ENCODE results near the gene ZNF830.
"Not testable (repeated sequence)": the region's sequence is repeated elsewhere in the genome, so short reads cannot be mapped to it uniquely, and the experiment has no call there.

ZNF830 gene

GRCh38 chr17:34961093-34961911, at the start of gene ZNF830, which contains the start of gene CCT6B:
Gene ZNF830, plus strand, starts transcription at chr17:34961540. Its CDS starts 27 bp downstream, at chr17:34961567.
Gene CCT6B, minus strand, starts transcription at chr17:34961460. Its CDS starts 67 bp downstream, at chr17:34961393.
- DNase-seq: peak; percentile 42

- no peak for DNase-seq
Measured at GRCh38 chr17:34913001-34913400, 48.3 kb upstream of the ZNF830 start.

DNA sequence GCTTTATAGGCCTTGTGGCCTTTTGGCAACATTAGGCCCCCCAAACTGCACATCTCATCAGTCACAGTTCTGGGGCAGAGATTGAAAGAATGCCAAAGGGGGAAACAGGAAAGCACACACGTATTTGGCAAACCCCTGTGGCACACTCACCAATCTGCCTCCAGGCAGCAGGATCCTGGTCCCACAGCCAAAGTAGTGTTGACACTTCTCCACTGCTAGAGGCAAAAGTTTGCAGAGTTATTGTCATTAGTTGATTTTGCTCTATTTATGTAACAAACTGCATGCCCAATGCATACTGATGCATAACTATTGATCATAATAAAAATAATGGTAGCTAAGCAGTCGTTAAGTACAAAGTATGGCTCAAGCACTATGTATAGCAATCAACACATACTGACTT, 45.2 kb upstream of the ZNF830 start:
- no peak for DNase-seq

DNA sequence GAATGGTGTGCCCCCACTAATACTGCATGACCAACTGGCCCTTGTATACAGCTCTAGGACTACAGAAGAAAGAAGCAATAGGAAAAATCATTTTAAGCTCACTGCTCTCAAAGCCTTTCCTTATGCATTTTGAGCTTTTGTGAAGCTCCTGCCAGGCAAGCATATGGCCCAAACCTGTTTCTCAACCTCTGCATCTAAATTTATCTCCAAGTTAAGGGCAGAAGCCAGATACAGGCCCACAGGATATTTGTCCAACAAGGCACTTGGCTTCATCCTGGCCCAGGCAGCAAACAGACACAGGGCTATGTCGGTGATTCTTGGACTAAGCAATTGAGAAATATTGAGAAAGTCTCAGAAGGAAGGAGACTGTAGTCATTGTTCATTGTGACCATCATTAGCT, 44.0 kb upstream of the ZNF830 start:
- no peak for DNase-seq

GRCh38 chr17:34920676-34921075, 40.7 kb upstream of the ZNF830 start:
- DNase-seq: no peak

- DNase-seq: no peak
Measured at GRCh38 chr17:34926661-34927060, 34.7 kb upstream of the ZNF830 start.

- no peak for DNase-seq
Measured at GRCh38 chr17:34930283-34930682, 31.1 kb upstream of the ZNF830 start.

GRCh38 chr17:34950780-34951179, 10.6 kb upstream of the ZNF830 start:
- DNase-seq: not testable (repeated sequence)

GRCh38 chr17:34958438-34958837, 2.9 kb upstream of the ZNF830 start:
- no peak for DNase-seq

- DNase-seq: no peak
Measured at GRCh38 chr17:34974179-34974578, 12.8 kb downstream of the ZNF830 start.

GRCh38 chr17:34974794-34975785, 13.8 kb downstream of the ZNF830 start:
- no peak for DNase-seq

- DNase-seq: no peak
Measured at GRCh38 chr17:34979153-34979552, 17.8 kb downstream of the ZNF830 start.

DNA sequence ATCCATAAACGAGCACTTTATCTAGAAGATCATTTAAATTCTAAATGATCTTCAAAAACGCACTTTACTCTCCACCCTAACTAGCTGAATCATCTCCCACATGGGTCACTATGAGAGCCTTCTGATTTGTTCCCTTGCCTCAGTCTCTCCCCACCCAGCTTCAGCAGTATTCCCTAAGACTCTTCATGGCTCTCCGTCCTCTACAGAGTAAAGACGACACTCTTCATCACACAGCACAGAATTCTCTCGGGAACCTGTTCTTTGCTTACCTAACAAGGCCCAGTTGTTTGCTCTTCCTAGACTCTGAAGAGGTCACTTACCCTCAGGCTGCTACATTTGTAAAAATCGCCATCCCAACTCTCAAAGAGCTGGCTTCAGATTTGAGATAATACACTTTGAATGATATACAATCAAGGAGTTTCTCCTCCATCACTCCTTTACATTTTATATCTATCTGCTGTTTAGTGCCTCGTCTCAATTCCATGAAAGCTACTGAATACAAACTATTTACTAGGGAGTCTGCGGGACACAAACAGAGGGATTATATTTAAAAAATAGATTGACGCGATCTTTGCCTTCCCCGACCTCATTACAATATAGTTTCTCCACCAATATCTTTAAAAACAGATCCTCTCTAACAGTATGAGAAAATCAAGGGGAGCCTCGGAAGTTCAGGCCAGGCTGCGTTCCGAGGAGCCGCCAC, 18.5 kb downstream of the ZNF830 start:
- no peak for DNase-seq

GRCh38 chr17:34980353-34980680, 19.0 kb downstream of the ZNF830 start, which contains the start of gene LIG3:
Gene LIG3, plus strand, starts transcription at chr17:34980512. Its CDS starts 2,494 bp downstream, at chr17:34983006.
- DNase-seq: peak; percentile 68

DNA sequence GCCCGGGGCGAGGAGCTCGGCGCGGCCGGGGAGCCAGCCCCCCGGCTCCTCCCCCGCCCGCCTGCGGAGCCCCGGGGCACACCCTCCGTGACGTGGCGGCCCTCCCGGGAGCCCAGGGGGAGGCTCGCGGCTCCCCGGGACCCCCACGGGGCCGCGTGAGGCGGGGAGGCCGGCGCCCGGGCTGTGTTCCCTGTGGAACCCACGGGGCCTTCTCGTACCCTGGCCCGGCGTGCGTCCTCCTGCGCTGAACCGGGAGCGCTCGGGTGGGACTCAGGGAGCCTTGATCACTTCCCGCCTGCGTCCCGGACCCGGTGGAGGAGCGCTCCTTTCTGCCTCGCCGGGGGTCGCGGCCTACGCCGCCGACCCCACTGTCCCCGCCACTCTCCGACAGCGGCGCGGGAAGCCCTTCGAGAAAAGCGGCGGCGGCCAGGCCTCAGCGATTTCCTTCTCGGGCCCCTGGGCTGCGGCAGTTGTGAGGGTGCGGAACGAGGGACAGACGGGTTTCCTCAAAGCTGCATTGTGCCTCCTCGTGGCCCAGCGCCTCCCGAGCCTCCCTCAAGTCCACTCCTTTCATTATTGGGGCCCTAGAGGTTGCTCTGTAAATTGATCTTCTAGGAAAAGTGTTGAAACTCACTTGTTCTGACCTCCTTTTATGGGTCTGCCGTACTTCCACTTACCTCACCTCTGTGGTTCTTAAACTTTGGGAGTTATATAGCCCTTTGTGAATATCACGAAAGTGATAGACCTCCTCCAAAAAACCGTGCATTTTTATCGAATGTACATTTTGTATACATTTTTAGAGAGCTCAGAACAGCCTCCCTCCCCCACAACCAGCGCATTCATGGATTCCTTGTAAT, 19.6 kb downstream of the ZNF830 start:
- DNase-seq: peak; percentile 27

GRCh38 chr17:34981538-34982241, 20.4 kb downstream of the ZNF830 start:
- DNase-seq: no peak

DNA sequence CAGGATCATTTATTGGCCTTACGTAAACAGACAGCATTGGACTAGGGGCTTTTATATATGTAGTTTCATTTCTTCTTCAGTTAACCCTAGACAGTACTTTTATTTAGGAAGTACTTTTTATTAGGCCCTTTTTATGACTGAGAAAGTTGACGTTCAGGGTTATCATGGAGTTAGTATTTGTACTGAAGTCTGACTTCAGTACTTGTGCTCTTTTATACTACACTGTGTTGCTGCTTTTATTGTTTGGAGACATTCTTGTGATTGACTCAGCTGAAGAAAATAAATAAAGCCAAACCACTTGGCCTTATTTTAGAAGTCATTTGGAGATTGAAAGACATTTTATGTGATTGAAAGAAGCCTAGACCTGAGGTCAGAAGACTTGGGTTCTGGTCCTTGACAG, 25.9 kb downstream of the ZNF830 start:
- no peak for DNase-seq

- DNase-seq: no peak
Measured at GRCh38 chr17:34988644-34989043, 27.3 kb downstream of the ZNF830 start.

DNA sequence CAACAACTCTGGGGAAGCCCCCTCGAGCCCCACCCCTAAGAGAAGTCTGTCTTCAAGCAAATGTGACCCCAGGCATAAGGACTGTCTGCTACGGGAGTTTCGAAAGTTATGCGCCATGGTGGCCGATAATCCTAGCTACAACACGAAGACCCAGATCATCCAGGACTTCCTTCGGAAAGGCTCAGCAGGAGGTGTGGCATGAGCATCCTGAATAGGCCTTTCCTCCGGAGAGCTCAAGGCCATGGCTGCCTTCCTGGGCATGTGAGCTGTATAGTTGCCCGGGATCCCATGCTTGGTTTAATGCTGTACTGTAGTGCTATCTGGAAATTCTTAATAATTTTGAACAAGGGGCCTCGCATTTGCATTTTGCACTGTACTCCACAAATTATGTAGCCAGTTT, 28.1 kb downstream of the ZNF830 start:
- DNase-seq: no peak

DNA sequence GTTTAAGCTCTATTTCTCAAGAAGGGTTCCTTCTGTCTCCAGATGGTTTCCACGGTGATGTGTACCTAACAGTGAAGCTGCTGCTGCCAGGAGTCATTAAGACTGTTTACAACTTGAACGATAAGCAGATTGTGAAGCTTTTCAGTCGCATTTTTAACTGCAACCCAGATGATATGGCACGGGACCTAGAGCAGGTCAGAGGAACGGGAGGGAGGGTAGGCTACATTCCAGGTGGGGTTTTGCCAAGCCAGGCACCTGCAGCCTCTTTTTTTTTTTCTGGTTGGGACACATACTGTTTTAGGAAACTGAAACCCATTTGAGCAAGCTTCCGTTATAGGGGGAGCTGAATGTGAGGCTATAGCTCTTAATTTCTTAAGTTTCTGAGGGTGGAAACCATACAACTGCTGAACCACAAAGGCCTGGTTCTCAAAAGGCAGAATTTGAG, 29.6 kb downstream of the ZNF830 start:
- no peak for DNase-seq

- DNase-seq: no peak
Measured at GRCh38 chr17:34991606-34992005, 30.3 kb downstream of the ZNF830 start.

Data from NCI-H524 treated with DMSO at 0.1 percent for 48 hours (cell line).